Endothelial cell of umbilical vein (primary cell): ENCODE data around the gene TMEM26. TPM values are rescaled to one million over a fixed set of nuclear protein-coding genes. Genes with fewer than 3 reads are reported as not detected.

Experiments
- BruUV-seq: library from RNA; stranded (reverse); fragments of 400-500 nt; replicated peaks from 2 replicates; lab custom pipeline; 2021; lab: Mats Ljungman, UMichigan
- CTCF ChIA-PET: fragments of 300-600, 350-600 bp; sonication (Branson Sonifier 250); formaldehyde crosslinking; loops from one replicate; lab custom pipeline; 2021; ENCODE audit warnings: antibody characterized with exemption, inconsistent platforms; lab: Charles Lee
- POLR2A ChIA-PET: fragments of 300-600, 350-600 bp; sonication (Branson Sonifier 250); formaldehyde crosslinking; loops from one replicate; lab custom pipeline; 2021; ENCODE audit warnings: antibody characterized with exemption, inconsistent platforms; lab: Charles Lee
- DNase-seq: peaks from one replicate; pipeline ENCODE4 v3.0.0-alpha.2; 2011; ENCODE audit warnings: low read depth, low spot score
- FAIRE-seq: peaks from 2 replicates; lab custom pipeline; 2011; peaks lifted over from hg19 to GRCh38; lab: Jason Lieb, UNC
- H2AFZ ChIP-seq: 2 replicates; pipeline ENCODE4 v1.6.0; 2012; ENCODE audit warnings: low read depth, low read length, control low read depth, inconsistent platforms
- H3K27ac ChIP-seq: 2 replicates; pipeline ENCODE4 v1.5.1; 2011; ENCODE audit warnings: low read depth, mild to moderate bottlenecking, control low read depth, low read length, moderate library complexity; ENCODE audit not compliant: insufficient read depth
- H3K27me3 ChIP-seq, 2 experiments: 2 replicates each; pipeline versions ENCODE4 v1.6.0 to v1.6.1; 2011; ENCODE audit warnings: low read length in 2 of 2, mixed read lengths in 1 of 2; ENCODE audit not compliant: control insufficient read depth in 2 of 2, insufficient read depth in 2 of 2
- H3K36me3 ChIP-seq, 2 experiments: 2 replicates in 1 of 2; 3 replicates in 1 of 2; pipeline ENCODE4 v1.5.1; 2011; ENCODE audit warnings: low read length in 2 of 2, mild to moderate bottlenecking in 1 of 2, moderate library complexity in 1 of 2; ENCODE audit not compliant: control insufficient read depth in 2 of 2, insufficient read depth in 2 of 2; ENCODE audit errors: extremely low read depth in 1 of 2
- H3K4me1 ChIP-seq: 3 replicates; pipeline ENCODE4 v1.5.1; 2011; ENCODE audit warnings: mild to moderate bottlenecking, low read length; ENCODE audit not compliant: control insufficient read depth, insufficient read depth; ENCODE audit errors: extremely low read depth
- H3K4me2 ChIP-seq: 2 replicates; pipeline ENCODE4 v1.6.1; 2011; ENCODE audit warnings: low read length, control low read depth, mixed read lengths; ENCODE audit not compliant: insufficient read depth
- H3K4me3 ChIP-seq, 3 experiments: fragments of 200-600 bp in 1 of 3; sonication (generic), shearing (Covaris generic) in 1 of 3; replicated peaks in 1 of 3; 2 replicates each; pipeline ENCODE4 v1.5.1; 2011 to 2016; ENCODE audit warnings: control low read depth in 3 of 3, low read length in 3 of 3, mild to moderate bottlenecking in 2 of 3, inconsistent platforms in 1 of 3, low read depth in 1 of 3, moderate library complexity in 1 of 3; ENCODE audit not compliant: insufficient read depth in 1 of 3
- H3K79me2 ChIP-seq: 2 replicates; pipeline ENCODE4 v1.6.0; 2012; ENCODE audit warnings: low read length, inconsistent platforms; ENCODE audit not compliant: control insufficient read depth, insufficient read depth
- H3K9ac ChIP-seq: replicated peaks from 2 replicates; pipeline ENCODE3; 2011; ENCODE audit warnings: low read length, control low read depth; ENCODE audit not compliant: insufficient read depth; ENCODE audit errors: extremely low read depth
- H3K9me1 ChIP-seq: replicated peaks from 3 replicates; pipeline ENCODE4 v1.6.0; 2011; ENCODE audit warnings: mild to moderate bottlenecking, low read length; ENCODE audit not compliant: control insufficient read depth, insufficient read depth; ENCODE audit errors: extremely low read depth
- H3K9me3 ChIP-seq: replicated peaks from 2 replicates; pipeline ENCODE4 v1.5.1; 2012; ENCODE audit warnings: low read length, inconsistent platforms; ENCODE audit not compliant: control insufficient read depth, insufficient read depth
- H4K20me1 ChIP-seq: replicated peaks from 2 replicates; pipeline ENCODE3; 2011; ENCODE audit warnings: mild to moderate bottlenecking, low read length; ENCODE audit not compliant: control insufficient read depth, insufficient read depth; ENCODE audit errors: extremely low read depth
- EZH2 ChIP-seq: IDR thresholded peaks from 2 replicates; pipeline ENCODE4 v1.6.1; 2012; ENCODE audit warnings: borderline replicate concordance, low read depth, mild to moderate bottlenecking, moderate library complexity, low read length, inconsistent platforms; ENCODE audit not compliant: severe bottlenecking
- FOS ChIP-seq: IDR thresholded peaks from 2 replicates; pipeline ENCODE4 v1.6.1; 2011; ENCODE audit warnings: mild to moderate bottlenecking, low read length, moderate library complexity, borderline replicate concordance; ENCODE audit not compliant: insufficient read depth
- GATA2 ChIP-seq: IDR thresholded peaks from 2 replicates; pipeline ENCODE4 v1.7.0; 2011; ENCODE audit warnings: low read depth, mild to moderate bottlenecking, moderate library complexity, mixed read lengths, low read length; ENCODE audit not compliant: insufficient read length, insufficient read depth
- JUN ChIP-seq: IDR thresholded peaks from 2 replicates; pipeline ENCODE4 v1.6.1; 2011; ENCODE audit warnings: borderline replicate concordance, low read depth; ENCODE audit not compliant: insufficient read length, insufficient read depth
- MAX ChIP-seq: IDR thresholded peaks from 2 replicates; pipeline ENCODE4 v1.6.1; 2011; ENCODE audit not compliant: insufficient read depth, insufficient read length
- MYC ChIP-seq: IDR thresholded peaks from one replicate; pipeline ENCODE4 v1.6.1; 2011; ENCODE audit warnings: mild to moderate bottlenecking, low read depth, low read length
- POLR2A ChIP-seq: IDR thresholded peaks from 2 replicates; pipeline ENCODE4 v1.6.1; 2012; ENCODE audit warnings: low read depth, mild to moderate bottlenecking, control low read depth, low read length
- dilution Hi-C: fragments of 300-500 bp; cut with MboI; formaldehyde crosslinking; loops from one replicate; pipeline ENCODE4 v1.15.0; 2019; ENCODE audit warnings: low sequenced_read_pairs; ENCODE audit not compliant: extremely low pct_ligation_motif_present
- intact Hi-C: fragments of 100-400 bp; cut with micrococcal nuclease; formaldehyde crosslinking; loops from one replicate; pipeline ENCODE4 v1.10.0; 2022
- polyA plus RNA-seq, 4 experiments: library from polyadenylated mRNA; depleted of rRNA in 3 of 4; stranded (reverse) in 3 of 4; unstranded in 1 of 4; fragments of >200 nt; gene quantifications; 2 replicates each; pipeline versions ENCODE4 v1.2.1 to v1.2.3, GENCODE V29; 2011 to 2012; ENCODE audit warnings: missing spikeins in 1 of 4
- total RNA-seq: library from RNA; stranded (reverse); gene quantifications from 2 replicates; pipeline ENCODE4 v1.2.3, GENCODE V29; 2021

TMEM26 gene
- total and polyA plus RNA-seq, 2 donors (not counting 3 experiments of a cell fraction or from before 2014, with no cell fraction given), result 0.07 to 0.27 TPM

GRCh38 chr10:61376377-61376776 lies 76.8 kb downstream of the TMEM26 start:
- no peaks in the 10 kb centered on the region for H3K4me1 ChIP-seq
- no peak for TF ChIP-seq POLR2A
- TF ChIP-seq GATA2, result no peak
- no peak for TF ChIP-seq MYC
- TF ChIP-seq FOS, result no peak
- TF ChIP-seq JUN, result no peak
- no peak for TF ChIP-seq MAX
- TF ChIP-seq EZH2, result no peak
- H4K20me1 ChIP-seq, result no peaks in the 10 kb centered on the region
- H3K9me3 ChIP-seq, result no peaks in the 10 kb centered on the region
- H3K27me3 ChIP-seq, result no peaks in the 10 kb centered on the region
- H3K27ac ChIP-seq, result no peak overlapping the region
- DNase-seq (no peak), FAIRE-seq (no peak)
- ChIA-PET CTCF (no interaction called here), POLR2A (no interaction called here)
- H3K9me1 ChIP-seq, result no peaks in the 10 kb centered on the region
- no peaks in the 10 kb centered on the region for H3K79me2 ChIP-seq
- dilution Hi-C loops, result no loop called here
- H2AFZ ChIP-seq, result no peak overlapping the region
- BruUV-seq, result no TSS peak
- H3K4me2 ChIP-seq, result no peak overlapping the region
- H3K4me3 ChIP-seq, result no peak overlapping the region
- intact Hi-C loops, result no loop called here
- H3K36me3 ChIP-seq, result no peaks in the 10 kb centered on the region
- H3K9ac ChIP-seq, result no peak overlapping the region

GRCh38 chr10:61366365-61366764 lies 86.8 kb downstream of the TMEM26 start:
- no peaks in the 10 kb centered on the region for H3K27me3 ChIP-seq
- DNase-seq, result no peak
- H3K4me1 ChIP-seq, result no peaks in the 10 kb centered on the region
- H3K4me3 ChIP-seq, result no peak overlapping the region
- H3K36me3 ChIP-seq, result no peaks in the 10 kb centered on the region
- CTCF ChIA-PET, result no interaction called here
- intact Hi-C loops, result no loop called here
- no peak overlapping the region for H3K27ac ChIP-seq
- H3K79me2 ChIP-seq, result no peaks in the 10 kb centered on the region
- H3K9me3 ChIP-seq, result no peaks in the 10 kb centered on the region
- no peak overlapping the region for H3K4me2 ChIP-seq
- POLR2A ChIA-PET, result no interaction called here
- no peak overlapping the region for H3K9ac ChIP-seq
- dilution Hi-C loops, result no loop called here
- FAIRE-seq, result no peak
- BruUV-seq, result no TSS peak
- no peak for TF ChIP-seq GATA2
- H4K20me1 ChIP-seq, result no peaks in the 10 kb centered on the region
- no peak overlapping the region for H2AFZ ChIP-seq
- H3K9me1 ChIP-seq, result no peaks in the 10 kb centered on the region
